Measurements from ENCODE around the gene GPR137B. TPM values are rescaled to one million over a fixed set of nuclear protein-coding genes. Genes with fewer than 3 reads are reported as not detected.
"Not testable (repeated sequence)": the region's sequence is repeated elsewhere in the genome, so short reads cannot be mapped to it uniquely, and the experiment has no call there.

Gene GPR137B
- total RNA-seq, 1 donor from 2014 or later: 16.1 TPM

DNA sequence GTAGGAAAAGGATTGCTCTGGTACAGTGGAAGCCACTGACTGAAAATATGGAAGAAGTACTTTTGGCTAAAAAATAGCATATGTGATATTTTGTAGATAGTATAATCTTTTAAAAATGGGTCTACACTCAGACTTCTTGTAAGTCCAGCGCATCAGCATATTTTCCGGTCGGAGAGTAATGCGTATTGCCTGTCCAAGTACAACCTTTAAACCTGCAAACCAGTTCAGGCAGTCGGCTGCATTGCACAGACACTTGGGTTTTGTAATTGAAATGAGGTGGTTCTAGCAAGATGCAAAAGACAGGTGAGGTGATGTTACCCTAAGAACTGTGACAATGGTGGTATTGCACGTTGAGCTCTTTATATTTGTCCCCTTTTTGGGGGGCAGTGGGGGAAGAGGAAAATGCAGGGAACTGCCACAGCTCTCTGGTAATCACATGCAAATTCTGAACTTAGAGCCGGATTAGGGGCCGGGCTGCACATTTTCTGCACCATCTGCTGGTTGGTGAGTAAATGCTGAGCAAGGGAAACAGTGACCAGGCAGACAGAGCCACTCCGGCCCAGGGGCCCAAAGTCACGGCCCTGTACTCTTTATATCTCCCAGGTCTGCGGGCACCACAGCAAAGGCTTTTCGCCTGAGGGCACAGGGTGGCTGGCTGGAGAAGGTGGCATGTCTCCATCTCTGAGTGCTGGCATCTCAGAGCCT is 2.3 kb downstream of the GPR137B start:
- no peak for DNase-seq

DNA sequence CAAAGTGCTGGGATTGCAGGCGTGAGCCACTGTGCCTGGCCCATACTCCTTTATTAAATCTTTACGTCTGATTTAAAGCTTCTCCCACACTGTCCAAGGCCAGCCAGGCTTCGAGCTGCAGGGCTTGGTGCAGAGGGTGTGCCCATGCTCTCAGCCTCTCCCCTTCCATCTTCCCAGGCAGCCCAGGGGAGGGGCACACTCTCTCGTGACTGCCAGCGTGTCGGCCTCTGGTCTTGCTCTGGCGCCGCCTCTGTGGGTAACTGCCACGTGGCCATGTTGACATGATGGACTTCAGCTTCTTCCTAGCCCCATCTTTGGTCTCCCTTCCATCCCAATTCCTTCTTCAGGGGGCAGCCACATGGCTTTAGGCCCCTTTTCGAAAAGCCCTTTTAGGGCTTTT is 4.7 kb downstream of the GPR137B start:
- DNase-seq: no peak

DNA sequence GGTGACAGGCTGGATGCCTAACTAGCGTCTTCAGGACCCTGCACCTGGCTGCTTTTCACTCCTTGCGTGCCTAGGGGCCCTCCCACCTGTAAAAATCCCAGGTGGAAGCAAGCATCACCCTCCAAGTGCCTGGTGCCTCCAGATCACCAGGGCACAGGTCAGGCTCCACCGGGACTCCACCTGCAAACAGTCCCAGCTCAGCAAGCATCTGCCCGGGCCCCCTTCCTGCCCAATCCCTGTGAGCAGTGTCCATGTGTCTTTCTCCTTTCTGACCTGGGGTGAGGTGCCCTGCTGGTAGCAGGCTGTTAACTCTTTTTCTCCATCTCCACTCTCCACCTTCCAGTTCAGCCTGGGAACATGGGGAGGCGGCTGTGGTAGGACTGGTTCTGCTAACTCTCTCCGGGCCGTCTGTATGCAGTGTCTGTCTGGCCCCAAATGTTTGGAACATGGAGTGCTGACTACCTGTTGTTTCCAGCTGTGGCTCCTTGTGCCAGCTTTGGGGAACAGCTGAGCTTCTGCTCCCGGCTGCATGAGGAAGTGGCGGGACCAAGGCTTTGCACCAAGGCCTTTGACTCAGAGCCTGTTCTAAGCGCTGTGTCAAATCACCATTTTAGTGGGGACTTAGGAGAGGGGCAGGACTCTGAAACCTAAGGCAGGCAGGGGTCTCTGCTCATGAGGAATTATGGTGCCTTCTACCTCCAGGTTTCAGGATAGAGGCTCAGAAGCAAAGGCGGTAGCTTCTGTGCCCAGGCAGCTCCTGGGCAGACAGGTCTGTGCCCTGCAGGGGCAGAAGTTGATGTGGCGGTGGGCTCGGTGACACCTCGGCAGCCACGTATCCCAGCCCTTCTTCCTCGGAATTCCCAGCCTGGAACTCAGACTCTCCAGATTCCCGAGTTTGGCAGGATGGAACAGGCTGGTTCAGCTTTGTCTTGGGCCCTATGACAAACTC is 5.5 kb downstream of the GPR137B start:
- no peak for DNase-seq

GRCh38 chr1:236148470-236148845 is 6.1 kb downstream of the GPR137B start:
- DNase-seq: peak; percentile 13

- DNase-seq: no peak
These were observed 6.8 kb downstream of the GPR137B start for GRCh38 chr1:236149003-236149595.

- no peak for DNase-seq
These were observed 7.4 kb downstream of the GPR137B start for GRCh38 chr1:236149696-236150228.

DNA sequence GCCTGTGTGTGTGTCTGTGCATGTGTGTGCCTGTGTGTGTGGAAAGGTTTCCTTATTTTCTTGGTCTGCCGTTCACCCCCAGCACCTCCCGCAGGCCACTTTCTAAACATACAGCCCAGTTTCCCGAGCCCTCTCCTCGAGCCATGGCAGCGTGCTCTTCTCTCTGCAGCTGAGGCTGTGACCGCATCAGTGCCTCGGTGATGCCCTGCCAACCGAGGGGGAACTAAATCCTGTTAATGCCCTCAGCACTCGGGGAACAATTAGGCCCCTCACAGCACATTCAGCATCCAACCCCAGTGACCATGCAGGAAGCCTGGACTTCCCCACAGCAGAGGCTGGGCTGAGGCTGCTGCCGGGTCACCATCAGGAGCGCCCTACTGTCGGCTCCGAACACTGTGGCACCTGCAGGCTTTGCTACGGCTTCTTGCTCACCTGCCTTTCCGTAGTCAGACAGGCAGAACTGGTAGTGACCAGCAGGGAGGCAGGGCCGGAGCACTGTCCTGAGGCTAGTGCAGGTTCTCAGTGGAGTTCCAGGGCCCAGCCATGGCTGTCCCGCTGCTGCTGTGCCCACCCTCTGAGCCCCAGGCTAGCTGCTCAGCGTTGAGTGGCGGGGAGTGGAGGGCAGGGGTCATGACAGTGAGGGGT is 8.1 kb downstream of the GPR137B start:
- no peak for DNase-seq

DNA sequence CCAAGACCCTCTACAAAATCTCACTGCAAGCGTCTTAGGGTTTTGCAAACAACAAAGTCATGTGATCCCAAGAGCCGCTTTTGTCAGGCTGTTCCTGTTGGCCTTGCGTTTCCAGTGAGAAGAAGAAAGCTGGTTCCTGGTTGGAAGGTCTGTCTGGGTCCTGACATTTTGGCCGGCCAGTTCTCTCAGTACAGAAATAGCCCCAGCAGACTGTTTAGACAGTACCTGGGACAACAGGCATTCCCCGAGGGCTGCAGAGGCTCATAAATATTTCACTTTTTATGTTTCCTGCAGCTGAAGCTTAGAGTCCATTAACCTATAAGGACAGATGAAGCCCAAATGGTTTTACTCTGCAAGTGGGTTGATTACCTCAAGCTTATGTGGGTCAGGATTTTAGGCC is 8.6 kb downstream of the GPR137B start:
- no peak for DNase-seq

GRCh38 chr1:236151739-236152424 is 9.5 kb downstream of the GPR137B start:
- no peak for DNase-seq

DNA sequence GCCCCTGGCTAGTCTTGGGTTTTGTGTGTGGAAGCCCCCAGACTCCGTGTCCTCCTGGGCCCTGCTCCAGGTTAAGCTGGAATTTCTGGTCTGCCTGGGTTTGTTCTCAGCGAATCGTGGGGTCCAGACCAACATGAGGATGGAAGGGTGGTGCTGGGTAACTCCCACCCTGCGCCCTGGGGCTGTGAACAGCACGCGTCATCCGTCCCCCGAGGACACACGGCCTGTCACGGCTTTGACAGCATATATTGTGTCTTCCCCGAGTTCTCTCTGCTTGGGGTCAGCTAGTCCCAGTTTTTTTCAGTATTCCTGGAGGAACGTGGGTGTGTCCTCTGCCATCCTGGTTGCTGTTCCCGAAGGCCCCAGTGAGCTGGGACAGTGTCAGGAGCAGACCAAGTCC is 11.8 kb downstream of the GPR137B start:
- DNase-seq: no peak

- no peak for DNase-seq
These were observed 12.5 kb downstream of the GPR137B start for GRCh38 chr1:236154671-236155398.

GRCh38 chr1:236155399-236155767 is 13.0 kb downstream of the GPR137B start:
- no peak for DNase-seq

GRCh38 chr1:236155841-236156503 is 13.6 kb downstream of the GPR137B start:
- no peak for DNase-seq

GRCh38 chr1:236156512-236157208 is 14.3 kb downstream of the GPR137B start:
- no peak for DNase-seq

GRCh38 chr1:236158072-236158471 is 15.7 kb downstream of the GPR137B start:
- not testable (repeated sequence) for DNase-seq

DNA sequence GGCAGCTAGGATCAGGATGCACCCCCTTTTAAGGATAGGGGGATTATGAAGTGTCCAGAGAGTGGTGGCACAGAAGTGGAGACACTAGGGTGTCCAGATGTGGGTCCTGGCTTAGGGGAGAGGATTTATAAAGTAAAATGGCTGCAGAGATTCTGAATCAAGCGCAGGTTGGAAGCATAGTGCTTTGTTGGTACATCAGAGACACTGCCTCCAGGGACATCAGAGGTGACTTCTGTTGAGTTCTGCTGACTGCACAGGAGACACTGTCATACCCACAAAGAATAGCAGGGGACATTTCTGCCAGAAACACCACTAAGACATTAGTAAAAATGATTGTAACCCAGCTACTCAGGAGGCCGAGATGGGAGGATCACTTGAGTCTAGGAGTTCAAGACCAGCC is 16.4 kb downstream of the GPR137B start:
- DNase-seq: no peak

DNA sequence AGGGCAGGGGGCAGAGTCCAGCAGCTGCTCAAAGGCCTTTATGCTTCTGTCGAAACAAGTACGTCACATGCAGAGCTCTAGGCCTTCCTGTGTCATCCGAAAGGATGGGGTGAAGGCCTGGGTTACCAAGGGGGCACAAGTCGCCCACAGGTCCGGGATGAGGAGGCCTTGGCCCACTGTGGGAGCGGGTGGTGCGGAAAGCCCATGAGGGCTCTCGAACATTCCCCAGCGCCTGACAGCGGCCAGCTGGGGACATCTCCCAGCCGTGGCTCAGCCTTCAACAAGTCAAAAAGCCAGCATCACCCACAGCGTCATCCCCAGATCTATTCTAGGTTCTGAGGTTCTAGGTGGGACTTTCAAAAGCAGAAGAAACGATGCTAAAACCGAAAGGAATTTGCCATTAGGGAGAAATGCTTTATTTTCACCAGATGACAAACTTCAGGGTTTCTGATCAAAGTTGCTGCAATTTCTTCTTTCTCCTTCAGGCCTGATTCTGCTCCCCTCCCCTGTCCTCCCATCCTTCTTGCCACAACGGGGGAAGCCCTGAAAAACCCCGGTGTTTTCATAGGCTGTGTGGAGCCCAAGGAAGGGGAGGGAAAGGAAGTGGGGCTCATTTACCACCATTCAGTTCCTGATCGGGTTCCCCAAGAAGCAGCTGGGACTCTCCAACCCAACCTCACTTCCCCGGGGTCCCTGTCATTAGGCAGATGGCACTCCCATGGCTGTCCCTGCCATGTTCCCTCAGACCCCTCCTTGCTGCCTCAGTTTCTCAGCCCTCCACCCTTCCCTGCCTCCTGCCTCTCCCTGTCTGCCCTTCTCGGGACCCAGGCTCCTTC is 17.6 kb downstream of the GPR137B start:
- no peak for DNase-seq

DNA sequence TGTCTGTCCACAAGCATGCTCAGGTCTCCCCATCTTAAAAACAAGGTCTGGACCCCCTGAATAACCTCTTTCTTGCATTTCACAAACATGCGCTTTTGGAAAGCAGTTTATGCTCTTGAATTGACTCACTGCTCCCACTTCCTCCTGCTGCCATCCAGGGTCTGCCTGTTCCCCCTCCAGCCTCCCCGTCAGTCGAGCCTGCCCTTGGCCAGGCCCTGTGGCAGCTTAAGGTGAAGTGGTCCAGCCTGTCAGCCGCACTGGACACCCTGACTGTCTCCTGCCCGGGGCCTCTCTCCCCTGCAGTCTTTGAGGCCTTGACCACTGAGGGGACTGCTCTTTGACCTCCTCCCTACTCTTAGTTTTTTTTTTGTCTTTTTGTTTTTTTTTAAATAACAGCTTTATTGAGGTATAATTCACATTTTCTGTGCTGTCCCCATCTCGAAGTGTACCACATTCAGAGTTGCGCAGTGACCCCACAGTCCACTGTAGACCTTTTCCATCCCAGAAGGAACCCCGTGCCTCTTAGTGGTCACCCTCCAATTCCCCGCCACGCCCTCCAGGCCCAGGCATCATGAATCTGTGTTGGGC is 18.3 kb downstream of the GPR137B start:
- no peak for DNase-seq

DNA sequence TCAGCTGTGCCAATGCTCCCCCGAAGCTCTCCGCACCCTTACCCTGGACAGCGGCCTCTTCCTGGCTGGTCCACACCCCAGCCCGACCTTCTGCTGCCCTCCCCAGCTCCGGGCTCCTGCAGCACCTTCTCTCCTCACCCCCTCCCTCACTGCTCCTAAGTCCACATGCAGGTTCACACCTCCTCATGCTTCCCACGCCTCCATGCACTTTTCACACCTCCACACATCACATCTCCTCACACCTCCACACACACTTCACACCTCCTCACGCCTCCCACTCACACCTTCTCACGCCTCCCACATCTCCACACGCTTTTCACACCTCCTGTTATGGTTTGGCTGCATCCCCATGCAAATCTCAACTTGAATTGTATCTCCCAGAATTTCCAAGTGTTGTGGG is 18.9 kb downstream of the GPR137B start:
- DNase-seq: no peak

Data from skin of body (tissue), 2 donors.